MCF 10A (cell line): Measurements from ENCODE around the gene MAEL. TPM values are rescaled to one million over a fixed set of nuclear protein-coding genes. Genes with fewer than 3 reads are reported as not detected.

ENCODE experiments used
- total RNA-seq: library from RNA; stranded (reverse); gene quantifications from 2 replicates; pipeline ENCODE4 v1.2.3, GENCODE V29; 2022

The MAEL gene
- total RNA-seq, 1 experiment from 2014 or later = not detected

Other genes starting within 250 kb of the MAEL start
- gene POGK, start 149.8 kb upstream of the MAEL start, total RNA-seq = 55.9 and 71.8 TPM in 2 replicates
- gene TADA1, start 113.0 kb upstream of the MAEL start, total RNA-seq = 14.7 and 15.9 TPM in 2 replicates
- gene ILDR2, start 13.7 kb upstream of the MAEL start, total RNA-seq = 0.42 TPM in 2 replicates
- not detected in 2 replicates for gene GPA33, start 101.1 kb downstream of the MAEL start, total RNA-seq
- gene STYXL2, start 104.8 kb downstream of the MAEL start, total RNA-seq = not detected in 2 replicates
- 11.6 and 16.7 TPM in 2 replicates for gene POU2F1, start 231.6 kb downstream of the MAEL start, total RNA-seq